OCI-LY3 (cell line): ENCODE data around the gene MYO15B.

Source experiments
- CTCF ChIP-seq: fragments of 200-600, 300-600 bp; sonication (generic); IDR thresholded peaks from 2 replicates; pipeline ENCODE4 v1.5.1; 2014; ENCODE audit warnings: antibody characterized with exemption, low read length, low read depth
- EZH2phosphoT487 ChIP-seq: fragments of 200-600 bp; shearing (Covaris generic); IDR thresholded peaks from 2 replicates; pipeline ENCODE4 v1.6.1; 2018; ENCODE audit warnings: antibody characterized with exemption, mixed run types, low read depth

DNA sequence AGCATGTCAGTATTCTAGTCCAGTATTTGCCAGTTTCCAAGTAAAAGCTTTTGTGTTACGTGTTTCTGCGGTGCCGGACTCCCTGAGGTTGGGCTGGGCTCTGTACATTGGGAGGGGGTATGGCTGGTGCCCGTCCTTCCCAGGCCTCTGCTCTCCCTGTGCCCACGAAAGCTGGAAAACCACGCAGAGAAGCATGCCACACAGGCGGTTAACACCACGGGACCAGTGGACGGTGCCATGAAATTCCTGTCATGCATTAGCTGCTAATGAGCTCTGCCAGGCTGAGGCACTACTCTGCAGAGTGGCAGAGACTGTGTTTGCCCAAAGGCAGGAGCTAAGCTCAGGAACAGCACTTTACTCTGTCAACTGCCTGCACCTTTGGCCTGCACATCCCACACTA, 53.7 kb downstream of the MYO15B start:
- TF ChIP-seq CTCF (no peak), EZH2phosphoT487 (no peak)
